ENCODE results near the gene RNLS. TPM values are rescaled to one million over a fixed set of nuclear protein-coding genes. Genes with fewer than 3 reads are reported as not detected.

Gene RNLS
- total and polyA plus RNA-seq, 4 experiments from 2014 or later, result 1.7 to 5.8 (median 2.7) TPM

- Histone ChIP-seq H3K36me3 (ENCODE audit: insufficient read depth, low read length) (no peaks in the 10 kb centered on the region), H3K9me3 (ENCODE audit: control insufficient read depth in 1 of 2, low read length in 2 of 2) (no peaks in the 10 kb centered on the region), H3K4me1 (ENCODE audit: insufficient read depth, low read length) (no peaks in the 10 kb centered on the region), H3K27ac (ENCODE audit: low read depth, low read length) (no peak overlapping the region), H3K27me3 (ENCODE audit: insufficient read depth, low read length) (no peaks in the 10 kb centered on the region), H3K4me3 (ENCODE audit: low read length in 2 of 2) (no peak overlapping the region)
- POLR2A ChIA-PET (ENCODE audit: partially characterized antibody), result interaction anchor here (0.9 kb wide), 1 partner anchor 12 kb away, joined by 3 read pairs; no protein-coding TSS in a partner anchor
- CTCF ChIA-PET (ENCODE audit: partially characterized antibody), result no interaction called here
- no peak for DNase-seq
- H3K9me3 Mint-ChIP-seq, result no peaks in the 10 kb centered on the region
- no peak overlapping the region for H3K27ac Mint-ChIP-seq
- intact Hi-C loops (cut with micrococcal nuclease), result no loop called here
- H3K36me3 Mint-ChIP-seq, result no peaks in the 10 kb centered on the region
- H3K27me3 Mint-ChIP-seq, result no peaks in the 10 kb centered on the region
- H3K4me3 Mint-ChIP-seq, result no peak overlapping the region
- H3K4me1 Mint-ChIP-seq, result peaks cover 0 to 7% (median 4%) of the 10 kb centered on the region in 4 donors
Measured at GRCh38 chr10:88237896-88238614, 345.1 kb downstream of the RNLS start.

- H3K4me3 Mint-ChIP-seq, result no peak overlapping the region
Measured at GRCh38 chr10:88236121-88236743, 346.9 kb downstream of the RNLS start.

GRCh38 chr10:88234297-88234696 is 348.8 kb downstream of the RNLS start:
- H3K27ac ChIP-seq (ENCODE audit: low read depth, low read length), result no peak overlapping the region
- no peak for DNase-seq
- Mint-ChIP-seq H3K27ac (no peak overlapping the region), H3K36me3 (peaks cover 0 to 5% of the 10 kb centered on the region in 2 donors), H3K9me3 (peaks cover 0 to 6% (median 3%) of the 10 kb centered on the region in 8 donors), H3K4me3 (no peak overlapping the region), H3K4me1 (peaks cover 0 to 7% (median 4%) of the 10 kb centered on the region in 4 donors), H3K27me3 (no peaks in the 10 kb centered on the region)
- H3K36me3 ChIP-seq (ENCODE audit: insufficient read depth, low read length), result no peaks in the 10 kb centered on the region
- H3K4me1 ChIP-seq (ENCODE audit: insufficient read depth, low read length), result no peaks in the 10 kb centered on the region
- intact Hi-C loops (cut with micrococcal nuclease), result no loop called here
- ChIA-PET CTCF (ENCODE audit: partially characterized antibody) (no interaction called here), POLR2A (ENCODE audit: partially characterized antibody) (no interaction called here)
- no peaks in the 10 kb centered on the region for H3K27me3 ChIP-seq (ENCODE audit: insufficient read depth, low read length)
- H3K9me3 ChIP-seq (ENCODE audit: control insufficient read depth in 1 of 2, low read length in 2 of 2), result no peaks in the 10 kb centered on the region
- H3K4me3 ChIP-seq (ENCODE audit: low read length in 2 of 2), result no peak overlapping the region

More at GRCh38 chr10:88236121-88236743, 346.9 kb downstream of the RNLS start:
- no peaks in the 10 kb centered on the region for H3K4me1 ChIP-seq (ENCODE audit: insufficient read depth, low read length)
- H3K27ac ChIP-seq (ENCODE audit: low read depth, low read length), result no peak overlapping the region
- Mint-ChIP-seq H3K4me1 (peaks cover 0 to 7% (median 4%) of the 10 kb centered on the region in 4 donors), H3K36me3 (no peaks in the 10 kb centered on the region), H3K27me3 (no peaks in the 10 kb centered on the region), H3K9me3 (no peaks in the 10 kb centered on the region), H3K27ac (no peak overlapping the region)
- ChIA-PET POLR2A (ENCODE audit: partially characterized antibody) (no interaction called here), CTCF (ENCODE audit: partially characterized antibody) (no interaction called here)
- no peaks in the 10 kb centered on the region for H3K36me3 ChIP-seq (ENCODE audit: insufficient read depth, low read length)
- H3K9me3 ChIP-seq (ENCODE audit: control insufficient read depth in 1 of 2, low read length in 2 of 2), result no peaks in the 10 kb centered on the region
- DNase-seq, result no peak
- no peak overlapping the region for H3K4me3 ChIP-seq (ENCODE audit: low read length in 2 of 2)
- intact Hi-C loops (cut with micrococcal nuclease), result no loop called here
- H3K27me3 ChIP-seq (ENCODE audit: insufficient read depth, low read length), result no peaks in the 10 kb centered on the region

GRCh38 chr10:88233870-88234269 is 349.2 kb downstream of the RNLS start:
- H3K4me3 Mint-ChIP-seq, result no peak overlapping the region
- H3K27ac ChIP-seq (ENCODE audit: low read depth, low read length), result no peak overlapping the region
- H3K27ac Mint-ChIP-seq, result no peak overlapping the region
- no peak for DNase-seq
- H3K36me3 Mint-ChIP-seq, result peaks cover 0 to 5% of the 10 kb centered on the region in 2 donors
- no peak overlapping the region for H3K4me3 ChIP-seq (ENCODE audit: low read length in 2 of 2)
- CTCF ChIA-PET (ENCODE audit: partially characterized antibody), result no interaction called here
- H3K9me3 Mint-ChIP-seq, result peaks cover 0 to 6% (median 3%) of the 10 kb centered on the region in 8 donors
- no peaks in the 10 kb centered on the region for H3K9me3 ChIP-seq (ENCODE audit: control insufficient read depth in 1 of 2, low read length in 2 of 2)
- POLR2A ChIA-PET (ENCODE audit: partially characterized antibody), result no interaction called here
- intact Hi-C loops (cut with micrococcal nuclease), result no loop called here
- peaks cover 0 to 7% (median 4%) of the 10 kb centered on the region in 4 donors for H3K4me1 Mint-ChIP-seq
- no peaks in the 10 kb centered on the region for H3K27me3 Mint-ChIP-seq
- no peaks in the 10 kb centered on the region for H3K36me3 ChIP-seq (ENCODE audit: insufficient read depth, low read length)
- no peaks in the 10 kb centered on the region for H3K4me1 ChIP-seq (ENCODE audit: insufficient read depth, low read length)
- no peaks in the 10 kb centered on the region for H3K27me3 ChIP-seq (ENCODE audit: insufficient read depth, low read length)

GRCh38 chr10:88232983-88233543 is 350.1 kb downstream of the RNLS start:
- Mint-ChIP-seq H3K4me1 (peaks cover 0 to 7% (median 4%) of the 10 kb centered on the region in 4 donors), H3K27ac (no peak overlapping the region), H3K27me3 (no peaks in the 10 kb centered on the region), H3K4me3 (no peak overlapping the region), H3K36me3 (peaks cover 0 to 5% of the 10 kb centered on the region in 2 donors), H3K9me3 (peaks cover 0 to 6% (median 3%) of the 10 kb centered on the region in 8 donors)
- no peaks in the 10 kb centered on the region for H3K4me1 ChIP-seq (ENCODE audit: insufficient read depth, low read length)
- POLR2A ChIA-PET (ENCODE audit: partially characterized antibody), result no interaction called here
- no peak overlapping the region for H3K27ac ChIP-seq (ENCODE audit: low read depth, low read length)
- no peak for DNase-seq
- no peaks in the 10 kb centered on the region for H3K9me3 ChIP-seq (ENCODE audit: control insufficient read depth in 1 of 2, low read length in 2 of 2)
- H3K36me3 ChIP-seq (ENCODE audit: insufficient read depth, low read length), result no peaks in the 10 kb centered on the region
- H3K27me3 ChIP-seq (ENCODE audit: insufficient read depth, low read length), result no peaks in the 10 kb centered on the region
- intact Hi-C loops (cut with micrococcal nuclease), result no loop called here
- CTCF ChIA-PET (ENCODE audit: partially characterized antibody), result no interaction called here
- no peak overlapping the region for H3K4me3 ChIP-seq (ENCODE audit: low read length in 2 of 2)

GRCh38 chr10:88232029-88232895 is 350.9 kb downstream of the RNLS start:
- H3K36me3 Mint-ChIP-seq, result peaks cover 0 to 5% of the 10 kb centered on the region in 2 donors

GRCh38 chr10:88230251-88230650 is 352.9 kb downstream of the RNLS start:
- Histone ChIP-seq H3K27ac (ENCODE audit: low read depth, low read length) (no peak overlapping the region), H3K4me1 (ENCODE audit: insufficient read depth, low read length) (no peaks in the 10 kb centered on the region), H3K4me3 (ENCODE audit: low read length in 2 of 2) (no peak overlapping the region), H3K36me3 (ENCODE audit: insufficient read depth, low read length) (no peaks in the 10 kb centered on the region), H3K9me3 (ENCODE audit: control insufficient read depth in 1 of 2, low read length in 2 of 2) (no peaks in the 10 kb centered on the region), H3K27me3 (ENCODE audit: insufficient read depth, low read length) (no peaks in the 10 kb centered on the region)
- peaks cover 0 to 6% (median 3%) of the 10 kb centered on the region in 8 donors for H3K9me3 Mint-ChIP-seq
- no peaks in the 10 kb centered on the region for H3K27me3 Mint-ChIP-seq
- no peaks in the 10 kb centered on the region for H3K4me1 Mint-ChIP-seq
- no peak overlapping the region for H3K27ac Mint-ChIP-seq
- peaks cover 0 to 5% of the 10 kb centered on the region in 2 donors for H3K36me3 Mint-ChIP-seq
- intact Hi-C loops (cut with micrococcal nuclease), result no loop called here
- no peak for DNase-seq
- H3K4me3 Mint-ChIP-seq, result no peak overlapping the region
- CTCF ChIA-PET (ENCODE audit: partially characterized antibody), result no interaction called here
- POLR2A ChIA-PET (ENCODE audit: partially characterized antibody), result no interaction called here

More at GRCh38 chr10:88232029-88232895, 350.9 kb downstream of the RNLS start:
- H3K4me1 ChIP-seq (ENCODE audit: insufficient read depth, low read length), result no peaks in the 10 kb centered on the region
- ChIA-PET POLR2A (ENCODE audit: partially characterized antibody) (no interaction called here), CTCF (ENCODE audit: partially characterized antibody) (no interaction called here)
- no peaks in the 10 kb centered on the region for H3K27me3 Mint-ChIP-seq
- H3K9me3 ChIP-seq (ENCODE audit: control insufficient read depth in 1 of 2, low read length in 2 of 2), result no peaks in the 10 kb centered on the region
- H3K27ac ChIP-seq (ENCODE audit: low read depth, low read length), result no peak overlapping the region
- H3K4me1 Mint-ChIP-seq, result peaks cover 0 to 7% (median 4%) of the 10 kb centered on the region in 4 donors
- DNase-seq, result no peak
- H3K36me3 ChIP-seq (ENCODE audit: insufficient read depth, low read length), result no peaks in the 10 kb centered on the region
- no peaks in the 10 kb centered on the region for H3K27me3 ChIP-seq (ENCODE audit: insufficient read depth, low read length)
- peak overlapping the region in 1 of 7 donors; percentile 1 for H3K27ac Mint-ChIP-seq
- H3K9me3 Mint-ChIP-seq, result peaks cover 0 to 6% (median 3%) of the 10 kb centered on the region in 8 donors
- intact Hi-C loops (cut with micrococcal nuclease), result no loop called here
- no peak overlapping the region for H3K4me3 Mint-ChIP-seq
- no peak overlapping the region for H3K4me3 ChIP-seq (ENCODE audit: low read length in 2 of 2)

Data from CD4-positive, alpha-beta memory T cell (primary cell).